ENCODE results near the gene SLC19A1.

DNA sequence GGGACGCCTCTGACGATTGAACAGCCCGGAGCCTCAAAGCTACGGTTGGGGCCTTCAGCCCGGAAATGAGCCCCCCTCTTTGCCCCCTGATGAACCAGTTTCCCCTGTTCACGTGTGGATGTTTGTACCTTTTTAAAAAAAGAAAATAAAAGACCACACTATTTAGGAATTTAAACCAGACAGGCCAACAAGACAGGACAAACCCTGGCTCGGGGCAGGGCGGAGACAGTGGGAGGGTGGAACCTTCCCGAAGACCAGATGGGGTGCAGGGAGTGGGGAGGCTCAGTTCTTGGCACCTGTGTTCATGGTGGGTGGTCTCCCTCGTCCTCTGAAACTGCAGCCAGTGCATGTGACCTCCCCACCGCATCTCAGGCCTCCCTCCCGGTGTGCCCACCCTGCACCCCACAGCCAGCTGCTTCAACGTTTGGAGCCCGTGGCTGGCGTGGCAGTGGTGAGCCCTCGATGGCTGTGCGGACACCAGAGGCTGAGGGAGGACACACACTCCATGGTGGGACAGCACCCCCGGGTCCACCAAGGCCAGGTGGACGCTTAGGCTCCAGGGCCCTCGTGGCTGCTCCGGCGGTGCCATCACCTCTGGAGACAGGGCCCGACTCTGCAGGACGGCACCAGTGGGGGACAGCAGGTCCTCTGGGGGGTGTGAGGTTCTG, 91.7 kb downstream of the SLC19A1 start:
- TF ChIP-seq, protein P1, sequence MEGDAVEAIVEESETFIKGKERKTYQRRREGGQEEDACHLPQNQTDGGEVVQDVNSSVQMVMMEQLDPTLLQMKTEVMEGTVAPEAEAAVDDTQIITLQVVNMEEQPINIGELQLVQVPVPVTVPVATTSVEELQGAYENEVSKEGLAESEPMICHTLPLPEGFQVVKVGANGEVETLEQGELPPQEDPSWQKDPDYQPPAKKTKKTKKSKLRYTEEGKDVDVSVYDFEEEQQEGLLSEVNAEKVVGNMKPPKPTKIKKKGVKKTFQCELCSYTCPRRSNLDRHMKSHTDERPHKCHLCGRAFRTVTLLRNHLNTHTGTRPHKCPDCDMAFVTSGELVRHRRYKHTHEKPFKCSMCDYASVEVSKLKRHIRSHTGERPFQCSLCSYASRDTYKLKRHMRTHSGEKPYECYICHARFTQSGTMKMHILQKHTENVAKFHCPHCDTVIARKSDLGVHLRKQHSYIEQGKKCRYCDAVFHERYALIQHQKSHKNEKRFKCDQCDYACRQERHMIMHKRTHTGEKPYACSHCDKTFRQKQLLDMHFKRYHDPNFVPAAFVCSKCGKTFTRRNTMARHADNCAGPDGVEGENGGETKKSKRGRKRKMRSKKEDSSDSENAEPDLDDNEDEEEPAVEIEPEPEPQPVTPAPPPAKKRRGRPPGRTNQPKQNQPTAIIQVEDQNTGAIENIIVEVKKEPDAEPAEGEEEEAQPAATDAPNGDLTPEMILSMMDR (IDR thresholded peaks at IDR 0.05; ENCODE audit: low read length): no peak
- no peak for TF ChIP-seq EZH2 (optimal IDR thresholded peaks at IDR 0.05; ENCODE audit: low read depth, low read length)
- no peak for TF ChIP-seq EZH2phosphoT487 (IDR thresholded peaks at IDR 0.05; ENCODE audit: low read length)

Measured in MM.1S (cell line).